ENCODE data around the gene SPATA46.

The SPATA46 gene

GRCh38 chr1:162342452-162342983 is 34.1 kb downstream of the SPATA46 start:
- Histone ChIP-seq H3K4me2 (ENCODE audit: low read depth, low read length, poor library complexity, severe bottlenecking) (no peak overlapping the region), H2AFZ (ENCODE audit: low read length) (no peak overlapping the region), H3K79me2 (ENCODE audit: insufficient read depth, low read length) (no peaks in the 10 kb centered on the region), H3K36me3 (ENCODE audit: insufficient read depth, low read length) (no peaks in the 10 kb centered on the region), H3K9me3 (ENCODE audit: insufficient read depth, low read depth, low read length) (no peaks in the 10 kb centered on the region), H3K4me1 (ENCODE audit: insufficient read depth, low read length, poor library complexity, severe bottlenecking) (no peaks in the 10 kb centered on the region), H3K9me2 (replicated peaks; ENCODE audit: low read depth, low read length) (no peaks in the 10 kb centered on the region), H3K9ac (ENCODE audit: low read depth, low read length, poor library complexity, severe bottlenecking) (no peak overlapping the region), H3F3A (ENCODE audit: low read depth) (no peaks in the 10 kb centered on the region), H3K27me3 (ENCODE audit: insufficient read depth, low read length, poor library complexity, severe bottlenecking) (no peaks in the 10 kb centered on the region), H3K4me3 (ENCODE audit: low read length, poor library complexity, severe bottlenecking) (no peak overlapping the region), H4K20me1 (ENCODE audit: insufficient read depth, low read length, poor library complexity, severe bottlenecking) (no peaks in the 10 kb centered on the region)
- no peak for TF ChIP-seq EZH2phosphoT487 (IDR thresholded peaks at IDR 0.05; ENCODE audit: borderline replicate concordance)
- TF ChIP-seq, protein P1, sequence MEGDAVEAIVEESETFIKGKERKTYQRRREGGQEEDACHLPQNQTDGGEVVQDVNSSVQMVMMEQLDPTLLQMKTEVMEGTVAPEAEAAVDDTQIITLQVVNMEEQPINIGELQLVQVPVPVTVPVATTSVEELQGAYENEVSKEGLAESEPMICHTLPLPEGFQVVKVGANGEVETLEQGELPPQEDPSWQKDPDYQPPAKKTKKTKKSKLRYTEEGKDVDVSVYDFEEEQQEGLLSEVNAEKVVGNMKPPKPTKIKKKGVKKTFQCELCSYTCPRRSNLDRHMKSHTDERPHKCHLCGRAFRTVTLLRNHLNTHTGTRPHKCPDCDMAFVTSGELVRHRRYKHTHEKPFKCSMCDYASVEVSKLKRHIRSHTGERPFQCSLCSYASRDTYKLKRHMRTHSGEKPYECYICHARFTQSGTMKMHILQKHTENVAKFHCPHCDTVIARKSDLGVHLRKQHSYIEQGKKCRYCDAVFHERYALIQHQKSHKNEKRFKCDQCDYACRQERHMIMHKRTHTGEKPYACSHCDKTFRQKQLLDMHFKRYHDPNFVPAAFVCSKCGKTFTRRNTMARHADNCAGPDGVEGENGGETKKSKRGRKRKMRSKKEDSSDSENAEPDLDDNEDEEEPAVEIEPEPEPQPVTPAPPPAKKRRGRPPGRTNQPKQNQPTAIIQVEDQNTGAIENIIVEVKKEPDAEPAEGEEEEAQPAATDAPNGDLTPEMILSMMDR (conservative IDR thresholded peaks at IDR 0.05; ENCODE audit: low read length): no peak

DNA sequence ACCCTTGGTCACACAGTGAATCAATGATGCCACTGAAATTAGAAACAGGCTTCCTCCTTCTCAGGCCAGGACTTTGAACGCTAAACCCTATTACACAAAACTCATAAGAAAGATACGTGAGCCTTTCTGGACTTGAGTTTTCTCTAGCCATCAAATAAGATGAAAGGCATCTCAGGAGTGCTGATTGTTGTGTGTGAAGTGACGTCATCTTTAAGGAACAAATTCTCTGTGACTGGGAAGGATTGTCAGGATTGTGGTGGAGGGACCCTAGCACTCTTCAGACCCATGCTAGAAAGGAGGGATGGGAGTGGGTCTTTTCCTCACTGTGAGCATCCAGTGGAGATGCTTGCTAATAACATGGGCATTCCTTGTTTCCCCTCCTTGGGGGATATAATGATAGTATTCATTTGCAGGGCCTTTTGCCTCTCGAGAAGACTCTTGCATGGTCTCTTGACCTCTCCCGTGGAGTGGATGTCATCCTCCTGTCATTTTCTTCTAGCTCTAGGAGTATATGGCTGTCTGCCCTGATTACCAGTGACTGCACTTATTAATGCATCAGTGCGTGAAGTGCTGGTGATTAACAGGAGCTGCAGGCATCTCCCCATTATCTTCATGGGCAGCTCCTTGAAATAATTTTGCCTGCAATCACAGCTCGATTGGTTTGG is 39.9 kb downstream of the SPATA46 start:
- H3K36me3 ChIP-seq (ENCODE audit: insufficient read depth, low read length): no peaks in the 10 kb centered on the region
- H3K9ac ChIP-seq (ENCODE audit: low read depth, low read length, poor library complexity, severe bottlenecking): no peak overlapping the region
- H3K79me2 ChIP-seq (ENCODE audit: insufficient read depth, low read length): no peaks in the 10 kb centered on the region
- H3K9me2 ChIP-seq (replicated peaks; ENCODE audit: low read depth, low read length): no peaks in the 10 kb centered on the region
- TF ChIP-seq, protein P1 (conservative IDR thresholded peaks at IDR 0.05; ENCODE audit: low read length): no peak
- TF ChIP-seq EZH2phosphoT487 (IDR thresholded peaks at IDR 0.05; ENCODE audit: borderline replicate concordance): no peak
- H3K4me3 ChIP-seq (ENCODE audit: low read length, poor library complexity, severe bottlenecking): no peak overlapping the region
- H3K4me2 ChIP-seq (ENCODE audit: low read depth, low read length, poor library complexity, severe bottlenecking): no peak overlapping the region
- no peaks in the 10 kb centered on the region for H4K20me1 ChIP-seq (ENCODE audit: insufficient read depth, low read length, poor library complexity, severe bottlenecking)
- peaks cover 4% of the 10 kb centered on the region for H3K4me1 ChIP-seq (ENCODE audit: insufficient read depth, low read length, poor library complexity, severe bottlenecking)
- H3K27me3 ChIP-seq (ENCODE audit: insufficient read depth, low read length, poor library complexity, severe bottlenecking): no peaks in the 10 kb centered on the region
- no peak overlapping the region for H2AFZ ChIP-seq (ENCODE audit: low read length)
- H3F3A ChIP-seq (ENCODE audit: low read depth): no peaks in the 10 kb centered on the region
- H3K9me3 ChIP-seq (ENCODE audit: insufficient read depth, low read depth, low read length): no peaks in the 10 kb centered on the region

DNA sequence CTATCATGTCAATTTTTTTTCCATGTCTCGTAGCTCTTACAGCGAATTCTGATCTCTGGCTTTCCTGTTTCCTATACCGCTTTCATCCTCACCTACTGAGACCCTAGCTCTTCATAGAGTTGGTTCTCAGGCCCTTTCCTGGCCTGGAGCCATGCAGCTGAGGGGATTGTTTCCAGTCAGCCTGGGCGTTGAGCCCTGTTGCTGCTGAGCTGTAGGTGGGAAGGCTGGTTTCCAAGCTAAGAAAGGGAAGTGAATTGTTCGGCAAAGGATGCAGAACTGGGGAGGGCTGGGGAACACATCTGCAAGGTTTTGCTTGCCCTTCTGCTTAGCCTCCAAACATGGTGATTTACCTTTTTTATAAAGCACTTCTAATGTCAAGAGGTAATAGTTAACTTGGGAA is 41.5 kb downstream of the SPATA46 start:
- TF ChIP-seq, protein P1 (conservative IDR thresholded peaks at IDR 0.05; ENCODE audit: low read length): no peak
- no peak for TF ChIP-seq EZH2phosphoT487 (IDR thresholded peaks at IDR 0.05; ENCODE audit: borderline replicate concordance)

More for the DNA sequence above, 41.5 kb downstream of the SPATA46 start:
- H3K27me3 ChIP-seq (ENCODE audit: insufficient read depth, low read length, poor library complexity, severe bottlenecking): no peaks in the 10 kb centered on the region
- no peaks in the 10 kb centered on the region for H3K36me3 ChIP-seq (ENCODE audit: insufficient read depth, low read length)
- no peaks in the 10 kb centered on the region for H3K9me3 ChIP-seq (ENCODE audit: insufficient read depth, low read depth, low read length)
- H4K20me1 ChIP-seq (ENCODE audit: insufficient read depth, low read length, poor library complexity, severe bottlenecking): no peaks in the 10 kb centered on the region
- no peaks in the 10 kb centered on the region for H3F3A ChIP-seq (ENCODE audit: low read depth)
- H3K79me2 ChIP-seq (ENCODE audit: insufficient read depth, low read length): no peaks in the 10 kb centered on the region
- no peak overlapping the region for H3K9ac ChIP-seq (ENCODE audit: low read depth, low read length, poor library complexity, severe bottlenecking)
- H3K9me2 ChIP-seq (replicated peaks; ENCODE audit: low read depth, low read length): no peaks in the 10 kb centered on the region
- no peak overlapping the region for H3K4me2 ChIP-seq (ENCODE audit: low read depth, low read length, poor library complexity, severe bottlenecking)
- H2AFZ ChIP-seq (ENCODE audit: low read length): no peak overlapping the region
- peaks cover 5% of the 10 kb centered on the region for H3K4me1 ChIP-seq (ENCODE audit: insufficient read depth, low read length, poor library complexity, severe bottlenecking)
- no peak overlapping the region for H3K4me3 ChIP-seq (ENCODE audit: low read length, poor library complexity, severe bottlenecking)
